Kidney tubule cell (primary cell): ENCODE results near the gene C10orf71.
A peak's percentile ranks its signal among the peaks of the same experiment; 100 is the strongest.

Experiments used
- DNase-seq: peaks from one replicate; pipeline ENCODE4 v3.0.0-alpha.2; 2018; ENCODE audit warnings: low spot score

The C10orf71 gene

GRCh38 chr10:49360271-49361177, 61.6 kb downstream of the C10orf71 start:
- no peak for DNase-seq

DNA sequence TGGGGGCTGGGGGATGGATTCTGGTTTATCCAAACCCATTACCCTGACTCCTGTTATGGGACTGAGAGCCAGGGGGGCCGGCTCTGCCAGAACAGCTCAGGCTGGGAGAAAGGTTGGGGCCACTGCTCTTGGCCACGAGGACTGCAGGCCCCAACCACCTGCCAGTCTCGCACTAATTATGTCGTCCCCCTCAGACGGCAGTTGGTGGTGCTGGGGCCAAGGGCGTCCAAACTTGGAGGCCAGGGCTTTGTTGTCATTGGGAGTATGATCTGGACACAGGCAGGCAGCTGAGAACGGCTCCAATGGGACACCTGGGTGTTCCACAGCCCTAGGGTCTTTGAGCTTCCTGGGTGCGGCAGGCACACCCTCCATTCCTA, 62.2 kb downstream of the C10orf71 start:
- DNase-seq = no peak

DNA sequence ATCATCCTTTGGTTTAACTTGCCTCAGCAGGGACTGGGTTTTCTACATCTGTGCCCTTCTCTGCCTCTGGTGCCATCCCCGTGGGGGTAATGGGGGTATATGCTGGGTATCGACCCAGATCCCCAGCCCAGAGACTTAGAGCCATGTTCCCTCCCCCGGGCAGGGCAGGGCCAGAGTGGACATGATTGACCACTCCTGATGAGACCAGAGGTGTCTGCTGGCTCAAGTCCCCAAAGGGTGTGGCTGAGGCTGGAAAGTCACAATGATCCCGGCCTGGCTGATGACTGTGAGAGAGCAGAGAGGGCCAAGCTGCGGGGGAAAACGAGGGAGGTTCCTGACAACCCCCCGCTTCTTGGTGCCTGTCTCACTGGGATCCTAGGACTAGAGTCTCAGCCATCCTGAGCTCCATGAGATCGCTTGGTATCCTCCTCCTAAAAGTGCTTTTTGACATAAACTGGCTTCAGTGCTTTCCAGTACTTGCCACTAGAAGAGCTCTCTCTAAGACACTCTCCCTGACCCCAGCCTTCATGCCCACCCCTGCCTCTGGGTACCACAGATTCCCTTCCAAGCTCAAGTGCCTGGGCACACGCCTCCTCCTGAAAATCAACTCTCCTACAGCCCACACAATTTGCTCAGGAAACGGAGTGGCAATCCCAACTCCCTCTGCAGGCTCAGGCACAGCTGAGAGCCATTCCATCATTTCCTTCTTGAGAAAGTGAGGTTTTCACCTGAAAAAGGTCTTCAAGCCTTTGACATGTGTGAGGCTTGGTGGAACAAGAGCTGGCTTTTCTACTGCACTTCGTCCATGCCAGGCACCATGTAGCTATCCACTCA, 63.0 kb downstream of the C10orf71 start:
- no peak for DNase-seq

DNA sequence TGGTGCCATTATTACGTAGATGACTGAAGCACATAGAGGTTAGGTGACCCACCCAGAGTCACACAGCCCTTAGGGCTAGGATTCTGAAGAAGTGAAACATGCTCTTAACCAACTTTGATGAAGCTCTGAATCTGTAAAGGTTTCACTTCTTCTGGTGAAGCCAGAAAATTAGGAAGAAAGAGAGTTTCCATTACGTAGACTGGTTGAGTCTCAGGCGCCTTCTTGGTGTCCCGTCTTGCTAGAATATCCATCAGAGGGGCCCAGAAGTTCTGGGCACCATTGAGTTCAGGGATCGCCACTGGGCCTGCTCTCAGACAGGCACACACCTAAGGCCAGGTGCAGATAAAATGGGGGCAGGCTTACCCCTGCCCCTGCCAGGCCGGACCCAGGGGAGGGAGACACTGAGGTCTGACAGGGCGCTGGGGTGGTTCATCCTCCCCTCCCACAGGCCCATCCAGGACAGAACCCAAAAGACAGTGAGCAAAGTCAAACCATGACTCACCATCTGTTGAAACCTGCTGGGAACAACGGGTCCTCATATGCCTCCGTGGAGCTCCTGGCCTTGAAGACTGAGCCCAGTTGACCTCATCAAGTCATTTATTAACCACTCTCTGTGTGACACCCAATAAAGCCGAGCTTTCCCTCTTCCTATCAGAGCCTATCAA, 63.8 kb downstream of the C10orf71 start:
- DNase-seq = peak; percentile 64

GRCh38 chr10:49363309-49364031, 64.5 kb downstream of the C10orf71 start:
- no peak for DNase-seq

- DNase-seq = no peak
These were observed 65.1 kb downstream of the C10orf71 start for GRCh38 chr10:49364051-49364450.

DNA sequence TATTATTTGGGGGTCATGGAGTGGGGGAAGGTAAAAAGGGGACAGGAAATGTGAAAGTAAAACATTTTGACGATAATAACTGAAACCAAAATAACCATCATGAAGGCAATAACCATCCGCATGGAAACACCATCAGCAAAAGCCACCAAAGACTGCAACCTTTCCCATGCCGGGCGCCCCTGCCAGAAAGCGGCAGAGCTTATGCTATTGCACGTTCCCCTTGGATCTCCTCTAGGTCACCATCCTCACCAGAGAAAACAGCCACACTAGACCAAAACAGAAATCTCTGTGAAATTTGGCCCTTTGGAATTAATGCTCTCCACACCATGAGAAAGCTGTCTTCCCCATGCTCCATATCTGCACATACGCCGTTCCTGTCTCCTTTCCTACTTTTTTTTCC, 65.8 kb downstream of the C10orf71 start:
- no peak for DNase-seq

- no peak for DNase-seq
These were observed 66.3 kb downstream of the C10orf71 start for GRCh38 chr10:49365275-49365674.

DNA sequence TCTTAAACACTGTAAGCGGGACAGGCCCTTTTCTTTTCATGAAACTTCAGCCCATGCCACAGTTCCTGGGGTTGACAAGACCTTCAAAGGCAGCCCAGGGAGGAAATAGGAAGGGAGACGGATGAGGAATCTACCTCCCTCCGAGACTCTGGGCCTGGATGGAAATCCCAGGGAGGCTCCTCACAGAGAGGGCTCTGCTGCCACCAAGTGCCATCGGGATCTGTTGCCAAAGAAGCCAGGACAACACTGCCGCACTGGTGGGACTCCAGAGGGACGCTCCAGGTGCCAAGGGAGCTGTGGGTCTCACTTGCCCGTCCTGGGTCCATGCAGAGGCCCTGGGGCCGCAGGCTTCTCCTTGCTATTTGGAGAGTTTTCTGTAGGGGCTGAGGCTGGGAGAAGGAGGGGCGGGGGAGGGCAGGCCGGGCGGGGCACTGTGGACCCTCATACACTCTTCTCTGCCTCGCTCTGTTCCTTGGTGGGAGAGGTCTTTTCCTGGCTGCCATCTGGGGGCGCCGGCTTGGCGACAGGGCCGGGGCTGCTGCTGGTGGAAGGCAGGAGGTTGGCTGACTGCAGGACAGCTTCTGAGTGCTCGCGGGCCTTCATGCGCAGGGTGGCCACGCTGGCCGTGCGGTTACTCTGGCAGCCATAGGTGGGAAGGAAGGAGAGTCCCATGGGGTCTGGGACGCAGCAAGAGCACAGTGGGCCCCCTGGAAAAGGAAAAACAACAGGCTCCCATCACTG, 66.9 kb downstream of the C10orf71 start:
- no peak for DNase-seq

- no peak for DNase-seq
These were observed 67.5 kb downstream of the C10orf71 start for GRCh38 chr10:49366460-49366859.

DNA sequence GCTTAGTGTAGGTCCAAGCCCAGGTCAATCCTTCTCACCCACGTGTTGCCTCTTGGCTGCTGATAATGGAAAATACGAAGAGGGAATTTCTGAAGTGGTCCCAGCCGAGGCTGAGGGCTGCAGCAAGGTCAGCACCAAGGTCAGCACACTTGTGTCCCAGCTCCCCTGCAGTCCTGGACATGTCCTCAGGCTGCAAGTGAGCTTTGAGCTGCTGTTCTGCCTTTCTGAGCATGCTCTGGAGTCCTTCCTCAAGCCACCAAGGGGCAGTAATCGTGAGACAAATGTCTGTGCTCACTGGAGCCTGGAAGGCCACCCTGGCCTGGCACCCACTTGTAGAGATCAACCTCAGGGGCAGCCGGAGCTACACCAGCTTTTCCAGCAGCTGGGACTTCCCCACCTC, 68.6 kb downstream of the C10orf71 start:
- peak; percentile 4 for DNase-seq

GRCh38 chr10:49368256-49368655, 69.3 kb downstream of the C10orf71 start:
- DNase-seq = no peak

DNA sequence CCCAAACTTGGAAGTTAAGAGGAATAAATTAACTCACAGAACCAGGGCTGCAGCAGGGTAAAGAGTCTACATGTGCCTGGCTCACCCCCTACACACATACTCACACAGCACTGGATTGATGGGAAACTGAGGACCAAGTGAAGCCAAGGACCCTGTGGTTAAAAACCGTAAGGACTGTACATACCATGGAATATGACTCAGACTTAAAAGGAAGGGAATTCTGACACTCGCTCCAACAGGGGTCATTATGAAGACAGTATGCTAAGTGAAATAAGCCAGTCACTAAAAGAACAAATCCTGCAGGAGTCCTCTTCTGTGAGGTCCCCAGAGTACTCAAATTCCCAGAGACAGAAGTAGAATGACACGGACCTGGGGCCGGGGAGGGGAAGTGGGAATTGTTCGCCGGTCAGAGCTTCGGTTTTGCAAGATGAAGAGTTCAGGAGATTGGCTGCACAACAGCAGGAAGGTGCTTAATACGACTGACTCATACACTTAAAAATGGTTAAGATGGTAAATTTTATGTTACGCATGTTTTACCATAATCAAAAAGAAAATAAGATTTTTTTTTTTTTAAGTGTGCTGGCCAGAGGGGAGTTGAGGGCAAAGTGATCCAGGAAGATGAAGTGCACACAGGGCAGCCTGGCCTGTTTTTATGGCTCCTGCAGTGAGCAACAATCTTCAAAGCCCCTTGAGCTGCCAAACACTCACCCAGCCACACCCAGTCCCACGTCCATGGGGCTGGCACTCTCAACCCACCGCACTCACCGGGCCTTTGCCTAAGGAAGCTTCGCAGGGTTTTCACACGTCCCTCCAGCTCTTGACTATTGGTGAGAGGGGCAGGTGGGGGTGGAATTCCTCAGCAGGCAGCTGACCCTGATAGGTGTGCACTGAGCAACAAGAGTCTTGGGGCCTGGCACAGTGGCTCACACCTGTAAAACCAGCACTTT, 70.5 kb downstream of the C10orf71 start:
- DNase-seq = no peak

GRCh38 chr10:49370326-49371100, 71.5 kb downstream of the C10orf71 start:
- no peak for DNase-seq

GRCh38 chr10:49371967-49372366, 73.0 kb downstream of the C10orf71 start:
- no peak for DNase-seq

GRCh38 chr10:49373361-49373760, 74.4 kb downstream of the C10orf71 start:
- no peak for DNase-seq

DNA sequence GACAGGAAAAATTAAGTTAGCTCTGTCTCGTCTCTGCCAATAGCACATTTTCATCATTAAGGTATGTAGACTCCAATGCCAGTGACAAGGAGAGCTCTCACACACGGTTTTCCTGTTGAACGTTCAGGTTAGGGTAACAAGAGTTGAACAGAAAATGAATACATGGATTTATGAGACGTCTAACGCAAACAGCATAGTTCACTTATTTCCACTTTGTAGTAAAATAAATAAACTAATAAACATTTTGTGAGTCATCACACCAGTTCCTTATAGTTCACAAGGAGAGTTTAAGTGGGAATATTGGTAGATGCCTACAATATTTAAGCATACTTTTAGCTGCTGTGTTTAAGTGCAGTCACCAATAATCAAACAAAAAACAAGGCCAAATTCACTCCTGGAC, 75.8 kb downstream of the C10orf71 start:
- no peak for DNase-seq

DNA sequence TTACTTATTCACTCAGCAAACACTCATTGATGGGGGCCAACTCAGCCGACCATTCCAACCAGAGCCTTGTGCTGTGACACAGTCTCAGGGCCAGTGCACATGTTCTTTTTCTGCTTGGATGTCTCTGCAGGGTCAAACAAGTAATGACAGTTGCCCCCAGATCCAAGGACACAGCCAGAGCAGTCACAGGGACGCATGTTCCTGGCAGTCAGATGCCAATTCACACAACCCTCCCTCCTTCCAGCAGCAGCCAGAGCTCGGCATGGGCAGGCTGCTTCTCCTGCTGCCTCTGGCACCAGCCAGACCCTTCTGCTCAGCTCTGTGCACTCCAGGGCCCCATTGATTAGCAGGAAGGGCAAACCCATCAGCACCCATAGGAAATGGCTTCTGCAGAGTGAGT, 76.6 kb downstream of the C10orf71 start:
- no peak for DNase-seq
